ENCODE results near the gene TMEM179. TPM values are rescaled to one million over a fixed set of nuclear protein-coding genes. Genes with fewer than 3 reads are reported as not detected.

TMEM179 gene
- total RNA-seq, 1 experiment from 2014 or later: 7.4 TPM

- DNase-seq (ENCODE audit: low read depth): no peak
Measured at GRCh38 chr14:104569435-104569834, 35.1 kb downstream of the TMEM179 start.

DNA sequence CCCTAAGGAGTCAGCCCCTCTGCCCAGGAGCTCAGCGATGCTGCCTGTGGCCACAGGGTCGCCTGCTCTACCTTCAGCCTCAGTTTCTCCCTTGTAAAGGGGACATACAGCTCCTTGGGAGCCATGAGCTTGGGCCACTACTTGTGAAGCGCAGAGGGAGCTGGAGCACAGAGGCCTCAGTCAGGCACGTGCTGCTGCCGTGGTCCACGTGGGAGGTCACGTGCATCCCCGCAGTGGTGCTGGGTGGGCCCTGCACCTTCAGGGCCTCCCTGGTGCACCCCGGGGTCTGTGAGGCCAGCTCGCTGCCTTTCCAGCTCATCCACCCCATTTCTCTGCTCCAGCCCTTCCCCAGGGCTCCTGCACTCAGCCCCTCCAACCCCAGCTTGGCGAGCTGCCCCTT, 36.0 kb downstream of the TMEM179 start:
- DNase-seq (ENCODE audit: low read depth): no peak

- DNase-seq (ENCODE audit: low read depth): no peak
Measured at GRCh38 chr14:104567957-104568225, 36.7 kb downstream of the TMEM179 start.

DNA sequence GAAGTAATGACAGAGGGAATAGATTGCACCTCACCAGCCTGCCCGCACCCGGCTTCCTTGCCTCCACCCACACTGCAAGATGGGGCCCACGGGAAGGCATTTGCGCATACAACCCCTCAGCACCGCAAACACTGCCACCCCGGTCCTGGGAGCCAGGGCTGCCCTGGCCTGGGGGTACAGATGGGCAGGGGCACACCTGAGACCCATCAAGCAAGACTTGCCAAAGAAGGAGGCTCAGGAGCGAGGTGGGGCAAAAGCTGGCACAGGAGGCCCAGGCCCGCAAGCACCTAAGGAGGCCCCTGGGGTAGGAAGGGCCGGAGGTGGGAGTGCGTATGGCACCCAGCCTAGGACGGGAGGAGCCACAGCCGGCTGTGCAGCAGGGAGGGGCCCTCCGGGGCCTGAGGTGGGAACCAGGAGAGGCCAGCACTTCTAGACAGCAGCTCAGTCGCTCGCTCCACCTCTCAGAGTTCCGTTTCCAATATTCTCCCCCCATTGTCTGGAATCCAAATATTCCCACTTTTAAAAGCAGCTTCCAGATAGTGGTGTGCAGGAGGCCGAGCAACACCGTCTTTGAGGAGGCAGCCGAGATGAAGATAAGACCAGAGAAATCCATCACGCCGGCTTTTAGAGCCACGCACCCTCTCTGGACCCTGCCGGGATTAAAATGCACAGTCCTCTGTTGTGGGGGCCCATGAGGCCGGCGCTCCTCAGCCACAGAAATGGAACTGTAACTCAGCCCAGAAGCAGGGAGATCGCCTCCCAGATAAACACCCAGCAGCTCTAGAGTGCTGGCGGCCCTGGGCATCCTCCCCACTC, 37.2 kb downstream of the TMEM179 start:
- no peak for DNase-seq (ENCODE audit: low read depth)

- DNase-seq (ENCODE audit: low read depth): no peak
Measured at GRCh38 chr14:104564744-104565679, 39.6 kb downstream of the TMEM179 start.

DNA sequence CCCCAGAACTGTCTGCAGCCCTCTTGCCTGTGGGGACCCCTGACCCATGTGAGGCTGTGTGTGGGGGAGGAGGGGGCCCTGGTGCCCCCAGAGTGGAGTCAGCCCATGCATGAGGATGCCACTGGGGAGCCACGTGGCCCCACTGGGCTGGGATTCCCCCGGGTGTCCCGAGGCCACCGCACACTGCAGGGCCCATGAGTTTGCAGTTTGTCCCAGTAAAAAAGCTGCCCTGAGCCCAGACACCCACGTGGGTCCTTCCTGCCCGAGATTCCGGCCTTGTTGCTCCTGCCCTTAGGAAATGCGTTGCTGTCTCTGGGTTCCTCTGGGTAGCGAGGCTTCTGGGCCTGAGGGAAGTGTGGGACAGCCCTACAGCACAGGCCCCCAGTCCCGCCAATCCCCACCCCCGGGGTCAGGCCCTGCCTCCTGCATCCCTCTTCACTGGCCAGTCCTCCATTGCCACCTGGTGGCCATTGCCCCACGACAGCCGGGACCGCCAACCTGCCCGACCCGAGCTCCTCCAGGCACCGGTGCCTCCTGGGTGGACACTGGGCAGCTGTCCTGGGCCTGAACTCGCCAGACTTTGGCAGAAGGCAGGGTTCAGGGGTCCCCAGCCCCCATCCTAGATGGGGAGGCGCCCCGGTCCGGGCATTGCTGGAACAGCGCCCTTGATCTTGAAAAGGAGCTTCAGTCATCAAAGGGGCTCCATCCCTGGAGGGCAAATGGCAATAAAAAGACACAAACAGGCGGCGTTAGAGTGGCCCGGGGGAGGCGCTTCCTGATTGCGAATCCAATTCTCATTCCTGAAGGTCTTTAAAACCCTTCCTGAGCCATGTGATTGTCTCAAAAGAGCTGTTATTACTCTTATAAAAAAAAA, 40.6 kb downstream of the TMEM179 start:
- DNase-seq (ENCODE audit: low read depth): peak; percentile 83

DNA sequence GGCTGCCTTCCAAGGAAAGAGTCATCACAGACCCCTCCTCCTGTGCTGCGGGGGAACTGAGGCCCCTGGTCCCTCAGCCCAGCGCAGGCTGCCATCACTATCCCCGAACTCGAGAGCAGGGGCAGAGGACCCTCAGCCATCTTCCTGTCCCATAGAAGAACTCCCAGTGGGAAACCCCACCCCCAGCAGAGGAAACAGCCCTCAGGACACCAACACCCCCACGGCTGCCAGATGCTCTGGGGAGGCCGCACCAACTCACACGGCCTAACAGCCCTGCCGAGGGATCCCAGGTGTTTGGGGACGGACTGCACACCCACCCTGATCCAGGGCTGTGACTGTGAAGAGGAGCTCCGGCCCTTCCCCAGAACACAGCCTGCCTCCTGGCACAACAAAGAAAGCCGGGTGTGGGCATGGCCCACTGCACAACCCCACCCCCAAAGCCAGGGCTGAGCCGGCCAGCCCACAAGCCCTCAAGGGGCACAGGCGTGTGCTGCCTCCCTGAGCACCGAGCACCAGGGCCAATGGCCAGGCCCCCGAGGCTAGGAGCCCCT, 41.3 kb downstream of the TMEM179 start:
- DNase-seq (ENCODE audit: low read depth): no peak

- DNase-seq (ENCODE audit: low read depth): no peak
Measured at GRCh38 chr14:104562606-104563005, 42.0 kb downstream of the TMEM179 start.

DNA sequence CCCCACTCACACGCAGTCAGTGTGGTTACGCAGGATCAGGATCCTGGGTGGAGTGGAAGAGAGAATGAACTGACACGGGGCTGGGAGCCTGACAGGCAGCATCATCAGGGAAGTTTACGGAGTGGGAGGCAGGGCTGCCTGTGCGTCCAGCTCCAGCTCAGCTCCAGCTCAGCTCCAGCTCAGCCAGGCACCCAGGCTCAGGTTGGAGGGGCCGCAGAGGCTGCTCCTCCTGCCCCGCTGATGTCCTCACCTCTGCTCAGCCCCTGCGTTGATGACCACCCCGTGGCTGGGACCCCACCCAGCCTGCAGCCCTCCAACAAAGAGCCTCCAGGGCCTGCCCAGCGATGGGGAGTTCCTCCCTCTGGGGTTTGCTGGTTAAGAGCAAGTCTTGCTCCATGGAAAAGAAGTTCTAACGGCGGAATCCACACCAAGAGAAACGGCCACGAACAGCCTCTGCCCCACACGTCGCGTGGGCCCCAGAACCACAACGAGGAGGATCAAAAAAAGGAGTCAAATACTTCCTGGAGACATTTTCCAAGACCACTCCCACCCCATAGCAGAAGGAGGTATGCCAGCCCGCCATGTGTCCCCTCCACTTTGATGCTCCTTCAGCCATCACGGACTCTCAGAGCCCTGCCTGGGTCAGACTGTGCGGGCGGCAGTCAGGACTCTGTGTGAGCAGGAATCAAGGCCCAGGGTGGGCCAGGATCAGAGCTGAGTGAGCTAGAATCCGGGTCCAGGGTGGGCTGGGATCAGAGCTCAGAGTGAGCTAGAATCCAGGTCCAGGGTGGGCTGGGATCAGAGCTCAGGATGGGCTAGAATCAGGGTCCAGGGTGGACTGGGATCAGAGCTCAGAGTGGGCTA, 42.7 kb downstream of the TMEM179 start:
- DNase-seq (ENCODE audit: low read depth): no peak

DNA sequence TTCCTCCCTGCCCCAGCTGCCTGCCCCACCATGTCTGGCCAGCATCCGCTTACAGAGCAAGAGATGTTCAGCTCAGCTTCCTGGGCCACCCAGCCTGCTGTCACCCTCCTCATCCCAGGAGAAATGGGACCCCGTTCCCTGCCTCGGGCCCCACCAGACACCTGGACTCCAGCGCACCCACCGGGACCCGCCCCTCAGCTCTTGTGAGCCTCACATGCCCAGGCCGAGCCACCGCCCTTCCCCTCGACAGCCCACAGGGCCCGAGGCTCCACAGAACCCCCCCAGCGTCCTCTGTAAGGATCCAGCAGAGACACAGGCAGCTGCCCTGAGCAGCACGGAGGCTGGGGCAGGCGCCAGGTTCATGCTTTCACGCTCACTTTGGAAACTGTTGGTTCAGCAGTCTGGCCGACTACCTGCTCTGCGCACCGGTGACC, 43.4 kb downstream of the TMEM179 start:
- DNase-seq (ENCODE audit: low read depth): no peak

- DNase-seq (ENCODE audit: low read depth): no peak
Measured at GRCh38 chr14:104560586-104560945, 44.0 kb downstream of the TMEM179 start.

GRCh38 chr14:104559804-104560585, 44.6 kb downstream of the TMEM179 start:
- DNase-seq (ENCODE audit: low read depth): no peak

DNA sequence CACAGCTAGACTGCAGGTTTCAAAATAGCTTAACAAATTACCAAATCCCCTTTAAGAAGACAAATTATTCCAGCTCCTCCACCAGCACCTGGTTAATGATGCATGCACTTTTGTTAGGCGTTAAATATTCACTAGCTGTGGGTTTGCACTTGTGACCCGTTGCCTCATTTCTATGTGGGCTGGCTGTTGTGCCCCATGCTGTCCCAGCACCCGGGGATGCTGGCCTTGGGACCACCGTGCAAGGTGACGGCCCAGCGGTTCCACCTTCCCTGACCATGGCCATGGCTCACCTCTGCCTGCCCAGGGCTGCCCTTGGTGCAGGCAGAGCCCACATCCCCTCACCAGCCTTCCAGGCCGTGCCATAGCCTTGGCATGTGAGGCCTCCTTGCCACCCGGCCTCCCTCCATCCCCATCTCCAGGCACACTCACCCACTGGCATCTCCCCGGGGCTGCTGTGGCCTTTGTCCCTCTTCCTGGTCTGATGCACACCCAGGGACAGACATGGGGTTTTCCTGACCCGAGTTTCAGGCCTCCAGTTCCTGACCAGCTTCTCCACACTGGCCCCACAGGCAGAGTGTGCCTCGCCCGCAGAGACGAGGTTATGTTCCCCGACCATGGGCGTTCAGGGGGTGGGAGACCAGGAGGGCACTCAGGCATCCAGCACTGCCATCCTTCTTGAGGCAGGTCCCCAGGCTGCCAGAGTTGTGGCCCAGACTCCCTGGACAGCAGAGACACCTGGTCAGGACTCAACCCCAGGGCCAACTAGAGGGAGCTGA, 45.4 kb downstream of the TMEM179 start:
- no peak for DNase-seq (ENCODE audit: low read depth)

- DNase-seq (ENCODE audit: low read depth): no peak
Measured at GRCh38 chr14:104558231-104559027, 46.1 kb downstream of the TMEM179 start.

DNA sequence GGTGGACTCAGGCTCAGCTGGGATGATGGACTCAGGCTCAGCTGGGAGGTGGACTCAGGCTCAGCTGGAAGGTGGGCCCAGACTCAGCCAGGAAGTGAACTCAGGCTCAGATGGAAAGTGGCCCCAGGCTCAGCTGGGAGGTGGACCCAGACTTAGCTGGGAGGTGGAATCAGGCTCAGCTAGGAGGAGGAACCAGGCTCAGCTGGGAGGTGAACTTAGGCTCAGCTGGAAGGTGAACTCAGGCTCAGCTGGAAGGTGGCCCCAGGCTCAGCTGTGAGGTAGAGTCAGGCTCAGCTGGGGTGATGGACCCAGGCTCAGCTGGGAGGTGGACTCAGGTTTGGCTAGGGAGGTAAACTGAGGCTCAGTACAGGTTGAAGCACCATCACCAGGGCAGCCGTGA, 46.8 kb downstream of the TMEM179 start:
- no peak for DNase-seq (ENCODE audit: low read depth)

DNA sequence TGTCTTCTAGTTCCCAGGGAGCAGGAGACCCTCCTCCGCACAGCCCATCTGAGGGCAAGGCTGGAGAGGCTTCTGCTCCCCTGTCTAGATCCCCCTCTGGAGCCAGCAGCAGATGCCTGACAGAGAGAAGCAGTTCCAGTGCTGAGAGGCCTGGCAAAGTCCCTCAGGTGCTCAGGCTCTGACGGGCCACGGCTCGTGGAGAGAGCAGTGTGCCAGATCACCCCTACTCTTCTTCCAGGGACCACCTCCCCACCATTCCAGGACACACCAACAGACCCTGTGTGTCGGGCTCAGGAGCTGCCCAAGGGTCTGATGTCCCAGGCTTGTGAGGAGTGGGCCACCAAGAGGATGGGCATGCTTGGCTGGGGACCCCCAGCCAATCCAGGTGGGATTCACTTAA, 47.5 kb downstream of the TMEM179 start:
- DNase-seq (ENCODE audit: low read depth): no peak

- no peak for DNase-seq (ENCODE audit: low read depth)
Measured at GRCh38 chr14:104556256-104557021, 48.1 kb downstream of the TMEM179 start.

All from Daoy (cell line).